Stimulated activated CD8-positive, alpha-beta memory T cell treated with anti-CD3 and anti-CD28 coated beads, Interleukin-12 subunit alpha, Interleukin-12 subunit beta, amount 100 ng/mL, for 1 hour (primary cell): ENCODE data around the gene COL25A1.

ENCODE experiments used
- DNase-seq: peaks from one replicate; pipeline ENCODE4 v3.0.0-alpha.2; 2020; ENCODE audit warnings: low read depth

Gene COL25A1

DNA sequence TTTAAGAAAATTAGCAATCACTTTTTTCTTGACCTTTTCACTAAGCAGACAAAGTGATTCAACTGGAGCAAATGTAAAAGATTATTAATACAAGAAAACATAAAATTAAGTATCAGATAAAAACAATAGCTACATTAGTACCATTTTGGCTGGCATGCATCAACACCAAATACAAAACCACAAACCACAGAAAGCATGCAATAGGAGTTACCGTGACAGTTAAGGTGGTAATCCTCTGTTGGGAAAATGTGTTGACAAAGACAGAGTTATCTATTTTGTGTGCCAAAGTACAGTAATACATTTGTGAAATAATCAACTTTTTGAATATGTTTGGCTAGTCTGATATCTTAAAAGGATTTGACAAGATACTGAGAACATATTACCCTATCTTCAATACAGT, 449.8 kb downstream of the COL25A1 start:
- DNase-seq: no peak

DNA sequence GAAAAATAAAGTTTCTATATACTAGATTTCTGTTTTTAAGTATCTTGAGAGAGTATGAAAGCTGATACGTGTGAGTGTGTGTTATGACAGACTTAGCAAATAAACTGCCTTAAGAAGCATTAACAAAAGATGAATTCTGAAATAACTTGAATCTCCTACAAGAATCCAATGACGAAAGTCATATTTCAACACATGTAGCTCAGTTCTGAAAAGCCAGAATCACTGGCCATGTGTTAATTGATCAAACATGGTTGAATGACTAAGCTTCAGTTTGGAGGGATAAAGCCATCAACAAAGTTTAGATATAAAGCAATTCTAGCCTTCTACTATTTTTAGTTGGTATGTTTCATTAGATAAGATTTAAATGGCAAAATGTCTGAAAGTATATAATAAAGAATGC, 451.1 kb downstream of the COL25A1 start:
- DNase-seq: no peak

DNA sequence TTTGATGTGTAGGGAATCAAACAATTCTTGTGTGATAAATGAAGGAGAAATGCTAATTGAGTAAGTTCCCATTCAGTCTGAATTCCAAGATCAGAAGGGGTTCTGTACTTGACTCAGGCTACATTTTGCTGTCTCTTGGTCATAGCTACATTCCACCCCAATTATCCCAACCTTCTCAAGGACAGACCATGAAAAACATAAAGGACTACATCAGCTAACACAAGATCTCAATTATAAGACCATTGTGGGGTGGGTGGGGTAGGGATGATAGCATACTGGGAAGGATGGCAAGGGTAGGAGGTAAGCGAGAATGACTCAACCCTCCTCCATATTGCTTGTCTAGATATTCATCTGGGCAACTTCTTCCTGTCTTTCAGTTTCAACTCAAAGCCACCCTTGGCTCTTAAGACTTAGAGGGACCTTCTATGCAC, 452.2 kb downstream of the COL25A1 start:
- no peak for DNase-seq

DNA sequence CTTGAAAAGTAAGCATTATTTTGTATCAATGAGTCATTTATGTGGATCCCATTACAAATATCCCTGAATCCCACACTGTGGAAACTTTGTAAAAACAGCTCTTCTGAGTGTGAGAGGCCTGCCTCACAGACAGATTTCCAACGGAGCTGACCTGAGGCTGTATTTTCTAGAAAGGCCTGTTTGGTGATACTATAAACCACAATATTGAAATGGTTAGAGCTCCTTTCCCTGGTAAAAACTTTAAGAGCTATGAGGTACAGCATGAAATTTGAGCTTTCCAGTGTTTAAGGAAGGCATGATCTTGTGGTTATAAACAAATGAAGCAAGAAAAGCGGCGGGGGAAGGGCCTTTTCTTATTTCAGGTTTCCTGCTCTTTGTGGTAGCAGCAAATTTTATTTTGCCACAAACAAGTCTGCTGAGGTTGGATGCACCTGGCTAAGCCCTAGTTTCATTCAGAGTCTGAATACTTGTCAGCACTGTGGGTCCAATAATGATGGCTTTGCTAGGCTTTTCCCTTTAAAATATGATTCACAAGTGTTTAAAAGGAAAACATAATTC, 452.8 kb downstream of the COL25A1 start:
- DNase-seq: no peak

DNA sequence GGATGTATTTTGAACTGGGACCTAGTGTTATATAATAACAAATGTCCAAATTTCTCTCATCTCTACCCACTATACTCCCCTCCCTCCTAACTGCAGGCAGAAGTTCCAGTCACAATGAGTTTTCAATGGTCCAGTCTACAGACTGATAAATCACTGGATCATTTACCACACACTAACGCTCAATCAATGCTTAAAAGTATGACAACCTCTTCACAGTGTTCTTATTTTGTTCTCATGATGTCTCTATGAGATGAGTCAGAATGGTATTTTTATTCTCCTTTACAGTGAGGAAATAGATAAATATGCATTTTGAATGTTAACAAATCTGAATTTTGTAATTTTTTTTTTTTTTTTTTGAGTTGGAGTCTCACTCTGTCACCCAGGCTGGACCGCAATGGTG, 455.9 kb downstream of the COL25A1 start:
- DNase-seq: no peak

DNA sequence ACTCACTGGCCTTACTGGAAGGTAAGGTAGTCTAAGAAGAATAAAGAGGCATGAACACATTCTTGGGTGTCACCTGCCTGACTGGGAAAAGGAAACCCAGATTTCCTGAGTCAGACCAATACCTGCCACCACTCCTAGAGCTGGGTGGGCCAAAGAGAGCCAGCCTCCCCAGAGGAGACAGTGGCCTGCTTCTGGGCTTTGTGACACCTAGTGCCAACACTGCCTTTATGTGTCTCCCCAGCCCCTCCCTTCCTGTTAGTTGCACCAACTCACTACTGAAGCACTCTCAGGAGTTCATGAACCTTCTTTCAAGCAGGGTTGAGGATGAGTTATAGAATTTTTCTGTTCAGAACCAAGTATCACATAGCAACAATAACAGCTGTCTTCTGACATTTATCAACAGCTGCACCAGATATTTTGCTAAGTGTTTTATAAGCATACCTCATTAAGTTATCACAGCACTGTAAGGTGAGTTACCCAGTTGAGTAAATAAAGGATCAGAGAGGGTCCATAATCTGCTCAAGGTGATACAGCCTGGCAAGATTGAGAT, 462.0 kb downstream of the COL25A1 start:
- no peak for DNase-seq

DNA sequence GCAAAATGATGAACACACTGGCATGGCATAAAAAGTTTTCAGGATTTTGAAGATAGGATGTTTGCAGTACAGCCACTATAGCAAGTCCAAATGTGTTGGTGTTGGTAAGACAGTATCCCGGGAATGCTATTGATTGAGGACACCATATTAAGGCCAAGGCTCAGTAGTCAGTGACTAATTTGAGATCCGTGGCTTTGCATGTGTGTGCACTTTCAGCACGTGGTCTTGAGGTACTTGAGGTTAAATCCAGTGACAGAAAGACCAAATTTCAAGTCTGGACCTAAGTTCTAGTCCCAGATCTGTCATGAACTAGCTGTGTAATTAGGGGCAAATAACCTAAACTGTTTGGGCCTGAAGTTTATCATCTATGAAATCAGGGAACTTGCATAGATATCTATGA, 463.1 kb downstream of the COL25A1 start:
- DNase-seq: no peak

DNA sequence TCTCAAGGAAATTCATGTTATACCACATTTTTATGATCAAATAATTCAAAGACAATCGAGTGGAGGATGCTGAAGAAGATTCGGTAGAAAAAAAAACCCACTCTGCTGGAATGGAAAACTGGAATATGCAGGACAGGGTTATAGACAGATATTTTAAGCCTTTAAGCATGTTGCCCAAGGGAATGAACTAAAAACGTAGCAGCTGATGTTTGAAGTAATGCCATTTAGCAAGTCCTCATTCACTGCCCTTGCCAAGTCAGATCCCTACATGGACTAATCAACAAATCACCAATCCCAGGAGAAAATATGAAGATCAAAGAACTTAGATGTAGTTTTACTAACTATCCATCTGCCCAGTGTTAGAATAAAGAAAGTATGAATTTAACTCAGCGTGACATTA, 464.0 kb downstream of the COL25A1 start:
- no peak for DNase-seq

DNA sequence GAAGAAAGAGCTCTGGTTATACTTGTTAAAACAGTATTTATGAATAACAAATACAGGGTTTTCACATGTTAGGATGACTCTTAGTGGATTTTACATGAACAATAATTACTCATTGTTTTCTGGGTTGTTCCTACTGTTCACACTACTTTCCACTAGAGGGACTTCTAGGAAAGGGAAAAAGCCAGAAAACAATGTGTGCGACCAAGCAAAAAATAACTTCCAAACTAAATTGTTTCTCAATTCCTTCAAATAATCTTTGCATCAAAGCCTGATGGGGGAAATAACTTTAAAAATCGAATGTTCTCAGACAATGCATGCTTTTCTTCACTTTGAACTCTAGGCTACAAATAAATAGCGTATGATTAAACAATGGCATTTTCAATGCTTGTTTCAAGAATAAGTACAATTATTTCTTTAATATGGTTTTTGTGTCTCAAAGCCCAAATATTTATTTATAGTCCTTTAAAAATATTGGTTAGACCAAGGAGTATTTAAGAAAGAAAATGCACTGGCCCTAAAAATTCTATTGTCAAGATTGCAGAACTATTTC, 467.5 kb downstream of the COL25A1 start:
- DNase-seq: no peak

DNA sequence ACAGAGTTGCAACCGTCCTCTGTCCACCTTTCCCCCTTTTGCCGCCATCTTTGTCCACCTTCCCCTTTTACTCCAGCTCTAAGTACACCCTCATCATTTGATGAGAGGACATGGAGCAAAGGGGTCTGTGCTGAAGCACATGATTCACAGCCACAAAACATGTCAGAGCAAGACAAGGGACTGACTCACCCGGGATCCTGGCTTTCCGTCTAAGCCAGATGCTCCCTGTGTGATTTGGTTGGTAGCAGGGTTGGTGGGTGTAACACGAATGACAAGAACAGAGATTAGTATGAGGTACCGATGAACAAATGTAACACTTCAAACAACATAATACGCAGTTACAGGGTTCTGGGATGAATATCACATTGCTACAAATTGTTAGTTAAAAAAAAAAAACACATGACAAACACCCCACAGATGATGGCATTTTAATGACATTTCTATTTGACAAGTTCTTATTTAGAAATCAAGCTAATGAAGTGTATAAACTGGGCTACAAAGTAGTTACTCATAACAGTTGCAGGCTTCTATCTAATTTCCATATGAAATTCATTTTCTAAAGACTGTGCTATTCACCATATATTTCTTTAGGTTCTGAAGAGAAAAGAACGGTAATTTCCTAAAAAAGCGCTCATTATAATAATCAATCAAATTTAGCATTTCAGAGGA, 468.2 kb downstream of the COL25A1 start:
- DNase-seq: no peak

DNA sequence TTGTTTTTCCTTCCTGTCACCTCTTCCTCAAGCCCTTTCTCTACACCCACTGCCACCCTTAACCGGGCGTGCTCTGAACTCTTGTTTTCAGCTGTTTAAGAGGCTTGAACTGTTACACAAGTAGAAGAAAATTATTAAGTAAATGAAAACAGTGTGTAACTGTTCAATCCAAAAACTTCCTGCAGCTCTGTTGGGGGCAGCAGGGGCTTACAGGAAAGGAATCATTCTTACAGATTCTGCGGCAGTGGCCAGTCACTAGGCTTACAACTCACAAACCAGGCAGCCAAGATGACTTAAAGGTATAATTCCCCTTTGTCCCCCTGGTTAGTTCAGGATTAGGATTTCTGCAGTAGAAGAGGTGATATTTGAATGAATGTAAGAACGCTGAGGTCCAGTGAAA, 469.4 kb downstream of the COL25A1 start:
- DNase-seq: no peak

DNA sequence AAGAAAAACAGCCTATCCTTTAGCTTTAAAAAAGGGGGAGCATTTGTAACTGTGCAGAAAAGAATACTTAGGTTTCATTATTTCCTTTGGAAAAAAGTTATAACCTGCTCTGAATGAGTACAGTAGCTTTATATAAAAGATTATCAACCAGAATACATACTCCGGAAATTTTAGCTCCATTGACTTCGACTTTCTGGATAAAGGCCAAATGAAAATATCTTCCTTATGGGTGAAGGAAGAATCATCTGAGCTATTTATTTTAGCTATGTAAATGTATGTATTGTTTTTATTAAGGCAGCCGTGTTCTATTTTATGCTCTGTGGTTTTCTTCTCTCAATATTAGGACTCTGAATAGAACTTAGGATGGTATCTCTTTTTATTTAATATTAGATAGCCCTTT, 470.6 kb downstream of the COL25A1 start:
- no peak for DNase-seq

DNA sequence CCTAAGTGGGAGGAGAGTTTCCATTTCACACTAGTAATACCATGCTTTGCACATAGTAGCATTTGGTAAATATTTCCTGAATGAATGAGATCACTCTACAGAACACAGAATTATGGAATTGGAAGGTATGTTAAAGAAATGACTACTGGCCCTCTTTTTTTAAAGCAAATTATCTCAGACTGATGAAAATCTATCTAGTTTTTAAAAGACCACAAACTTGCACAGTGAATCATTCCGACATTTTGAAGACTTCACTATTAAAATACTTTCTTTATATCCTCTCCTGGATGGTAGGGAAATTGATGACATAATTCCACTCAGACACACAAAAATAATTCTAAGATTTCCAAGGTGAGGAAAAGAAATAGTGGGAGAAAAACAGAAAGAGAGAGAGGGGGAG, 471.2 kb downstream of the COL25A1 start:
- DNase-seq: no peak

DNA sequence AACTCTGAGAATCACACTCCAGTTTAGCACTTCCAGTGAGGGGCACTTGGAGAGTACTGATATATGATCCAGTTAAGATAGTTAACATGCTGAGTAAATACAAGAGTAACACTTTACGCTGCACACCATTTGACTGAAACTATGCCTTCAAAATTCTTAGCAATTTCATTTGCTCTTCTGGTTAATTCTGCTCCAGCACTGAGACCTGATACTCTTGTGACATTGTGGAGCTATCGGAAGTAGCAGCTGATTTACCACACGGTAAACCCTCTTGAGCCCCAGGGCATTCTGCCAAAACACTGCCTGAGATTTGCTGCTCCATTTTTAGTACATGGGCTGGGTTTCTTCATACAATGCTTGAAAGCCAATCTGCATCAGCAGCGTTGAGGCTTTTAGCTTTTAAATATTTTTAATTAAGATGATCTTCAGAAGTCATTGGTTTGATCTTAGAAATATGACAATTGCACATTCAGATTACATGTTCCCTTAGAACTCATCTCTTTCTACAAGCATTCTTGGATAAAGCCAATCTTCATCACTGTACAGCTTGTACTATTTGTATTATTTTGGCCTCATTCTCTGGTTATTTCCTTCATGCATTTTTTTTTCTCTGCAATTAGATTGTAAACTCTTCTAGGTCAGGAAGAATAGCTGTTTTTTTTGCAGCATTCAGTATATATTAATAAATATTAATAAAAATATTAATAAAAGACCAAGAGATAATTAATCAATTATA, 471.8 kb downstream of the COL25A1 start:
- DNase-seq: no peak

DNA sequence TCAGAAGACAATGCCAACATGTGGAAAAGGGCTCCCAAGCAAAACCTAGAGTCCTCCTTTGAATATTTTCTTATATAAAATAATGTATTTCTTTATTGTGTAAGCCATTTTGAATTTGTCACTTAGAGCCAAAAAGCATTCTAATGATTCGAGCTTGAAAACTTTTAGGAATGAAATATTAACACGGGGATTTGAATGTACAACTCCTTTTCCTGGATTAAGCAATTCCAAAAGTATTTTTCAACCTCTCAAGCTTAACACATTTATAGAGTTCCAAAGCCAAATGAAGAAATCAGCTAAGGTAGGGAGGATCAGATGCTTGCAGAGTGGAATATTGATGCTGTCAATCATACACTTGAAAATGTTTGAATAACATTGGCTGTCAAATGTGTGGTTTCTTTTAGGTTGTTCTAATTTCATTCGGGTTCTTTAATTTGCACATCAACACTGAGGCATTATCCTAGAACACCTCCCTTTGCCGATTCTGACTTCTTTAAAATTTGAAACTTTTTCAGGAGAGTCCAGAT, 472.4 kb downstream of the COL25A1 start:
- DNase-seq: no peak

DNA sequence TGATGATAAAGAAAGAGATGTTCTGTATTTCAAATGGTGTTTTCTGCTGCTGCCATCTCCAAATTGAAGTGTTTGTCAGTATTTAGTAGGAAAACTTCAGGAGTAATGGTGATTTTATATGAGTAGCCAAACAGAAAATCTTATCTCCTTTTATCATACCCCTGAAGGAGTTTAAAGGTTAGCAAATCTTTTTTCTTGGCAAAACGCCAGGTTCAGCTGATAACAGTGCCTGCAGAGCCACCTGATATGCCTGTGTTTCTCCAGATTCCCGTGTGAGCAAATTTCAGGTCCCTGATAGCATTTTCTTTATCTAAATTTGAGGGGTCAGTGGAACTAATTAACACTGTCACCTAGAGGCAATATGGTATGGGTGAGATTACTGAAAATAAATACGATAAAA, 473.8 kb downstream of the COL25A1 start:
- no peak for DNase-seq

DNA sequence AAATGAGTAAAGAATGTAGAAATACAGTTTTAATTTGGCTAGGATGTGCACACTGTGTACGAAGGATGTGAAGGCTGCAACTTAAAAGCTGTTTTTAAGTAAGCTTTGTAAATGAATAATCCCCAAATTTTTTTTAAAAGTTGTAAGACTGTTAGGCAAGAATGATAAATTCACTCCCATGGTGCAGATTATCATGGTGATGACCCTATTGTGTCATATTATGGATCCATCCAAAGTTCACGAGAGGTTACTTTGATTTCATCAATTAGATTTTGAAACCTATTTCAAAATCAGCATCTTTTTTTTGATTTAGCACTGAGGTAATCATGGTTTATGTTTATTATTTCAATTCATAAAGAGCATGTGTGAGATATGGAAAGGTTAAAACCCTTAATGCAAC, 476.7 kb downstream of the COL25A1 start:
- no peak for DNase-seq

DNA sequence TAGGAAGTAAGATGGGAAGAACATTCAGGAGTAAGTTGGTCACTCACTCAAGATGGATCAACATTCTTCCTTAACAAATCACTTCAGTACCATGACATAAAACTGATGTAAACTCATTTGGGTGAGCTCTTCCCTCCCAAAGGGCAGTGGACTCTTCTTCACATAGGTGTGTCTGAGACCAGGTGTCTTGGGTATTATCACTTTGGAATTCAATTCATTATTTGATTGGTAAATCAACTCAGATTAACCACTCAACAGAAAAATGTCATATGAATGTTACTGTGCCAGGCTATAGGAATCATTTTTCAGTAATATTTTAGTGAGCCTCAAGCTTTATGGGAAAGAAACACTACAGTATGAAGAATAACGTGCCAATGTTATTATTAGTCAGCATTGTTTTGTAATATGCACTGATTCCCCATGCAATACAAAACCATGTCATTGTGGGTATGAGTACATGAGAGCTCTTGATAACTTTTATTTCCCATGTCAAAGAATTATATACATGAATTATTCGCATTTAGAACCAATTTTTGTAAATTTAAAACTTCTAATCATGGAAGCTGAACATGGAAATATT, 481.0 kb downstream of the COL25A1 start:
- no peak for DNase-seq

DNA sequence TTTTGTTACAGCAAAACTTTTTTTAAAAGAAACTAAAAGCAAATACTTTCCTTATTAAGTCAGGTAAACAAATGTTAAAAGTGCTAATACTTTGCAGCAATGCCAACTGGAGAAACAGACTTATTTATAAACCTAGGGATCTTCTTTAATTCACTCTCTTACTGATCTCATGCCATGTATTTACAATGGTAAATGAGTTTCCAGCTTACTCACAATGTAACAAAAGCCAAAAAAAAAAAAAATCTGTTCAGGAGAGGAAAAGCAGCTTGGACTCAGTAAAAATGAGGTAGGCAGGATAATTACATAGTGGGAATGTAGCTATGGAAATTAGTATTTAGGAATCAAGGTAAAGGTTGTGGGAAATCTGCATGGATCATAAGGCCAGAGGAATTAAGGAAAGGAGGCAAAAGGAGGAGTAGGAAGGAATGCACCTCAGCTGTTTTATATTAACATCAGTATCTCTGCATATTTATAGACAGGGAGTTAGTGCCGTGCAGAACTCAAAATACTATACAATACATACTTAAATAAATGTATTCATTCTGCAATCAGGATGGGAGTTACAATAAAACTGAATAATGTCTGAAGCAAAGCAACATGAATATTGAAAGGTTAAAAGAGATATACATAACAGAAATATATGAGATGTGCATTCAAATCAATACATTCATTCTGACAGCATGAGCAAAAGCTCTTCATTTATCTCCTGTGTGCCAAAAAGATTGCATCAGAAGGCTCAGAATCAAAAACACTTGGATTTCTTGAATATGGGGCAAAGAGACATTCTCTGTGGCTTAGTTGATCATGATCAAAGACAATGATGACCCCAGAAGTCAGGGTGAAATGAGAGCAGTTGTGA, 481.7 kb downstream of the COL25A1 start:
- DNase-seq: no peak

DNA sequence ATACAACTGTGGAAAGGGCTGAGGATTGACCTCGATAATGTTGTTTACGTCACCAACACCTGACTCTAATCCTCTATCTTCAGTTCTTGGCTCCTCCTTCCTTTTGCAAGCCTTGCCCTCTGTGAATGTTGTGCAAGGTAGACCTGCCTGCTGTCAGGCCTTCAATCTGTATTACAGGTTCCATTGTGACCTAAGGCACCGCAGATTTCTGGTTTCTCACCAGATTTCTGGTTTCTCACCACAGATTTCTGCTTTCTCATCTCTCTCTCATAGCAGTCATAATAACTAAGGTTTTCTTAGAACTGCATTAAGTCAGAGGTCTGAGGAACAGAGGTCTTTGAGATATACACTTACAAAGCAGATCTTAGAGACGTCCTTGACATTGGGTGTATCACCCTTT, 488.1 kb downstream of the COL25A1 start:
- DNase-seq: no peak

DNA sequence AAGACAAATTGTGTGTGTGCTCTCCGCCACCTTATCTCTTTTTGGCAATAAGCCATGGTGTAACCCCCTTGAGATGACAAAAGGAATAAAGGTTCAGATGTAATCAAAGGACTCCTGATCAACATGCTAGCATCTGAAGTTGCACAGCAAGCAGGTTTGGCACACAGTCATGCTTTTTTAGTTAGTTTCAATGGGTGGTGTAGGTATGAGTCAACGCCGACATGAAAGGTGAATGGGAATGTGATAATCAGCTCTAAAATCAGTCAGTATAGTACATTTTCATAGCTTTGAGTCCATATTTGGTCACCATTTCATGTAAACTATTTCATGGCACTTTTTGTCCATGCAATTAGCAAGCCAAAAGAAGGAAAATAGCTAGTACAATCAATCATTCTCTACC, 489.2 kb downstream of the COL25A1 start:
- no peak for DNase-seq
